ENCODE data around the gene COMP. TPM values are rescaled to one million over a fixed set of nuclear protein-coding genes. Genes with fewer than 3 reads are reported as not detected.
A peak's percentile ranks its signal among the peaks of the same experiment; 100 is the strongest.

COMP gene
- total RNA-seq, 4 donors from 2014 or later: 5.1 to 9.1 (median 6.9) TPM

DNA sequence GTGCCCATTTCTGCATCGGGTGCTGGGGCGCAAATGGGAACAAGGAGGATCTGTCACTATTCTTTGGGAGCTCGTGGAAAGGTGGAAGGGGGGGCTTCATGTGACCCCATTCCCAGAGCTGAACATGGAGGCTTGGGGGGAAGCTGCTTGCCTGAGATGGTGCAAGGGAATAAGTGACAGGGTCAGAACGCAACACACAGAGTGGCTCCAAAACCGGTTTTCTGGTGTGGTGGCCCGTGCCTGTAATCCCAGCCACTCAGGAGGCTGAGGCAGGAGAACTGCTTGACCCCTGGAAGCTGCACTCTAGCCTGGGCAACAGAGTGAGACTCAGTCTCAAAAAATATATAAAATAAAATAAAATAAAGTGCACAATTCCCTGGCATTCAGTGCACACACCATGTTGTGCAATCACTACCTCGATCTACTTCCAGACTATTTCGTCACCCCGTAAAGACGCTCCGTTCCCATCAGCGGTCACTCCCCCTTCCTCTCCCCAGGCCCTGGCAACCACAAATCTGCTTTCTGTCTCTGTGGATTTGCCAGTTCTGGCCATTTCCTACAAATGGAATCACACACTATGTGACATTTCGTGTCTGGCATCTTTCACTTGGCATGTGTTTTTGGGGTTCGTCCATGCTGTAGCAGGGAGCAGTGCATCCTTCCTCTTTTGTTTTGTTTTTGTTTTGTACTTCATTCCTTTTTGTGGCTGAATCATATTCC lies 18.2 kb upstream of the COMP start:
- DNase-seq (ENCODE audit: low spot score in 2 of 2): peak in 1 of 2 donors; percentile 88
- Histone ChIP-seq H3K9me3 (no peaks in the 10 kb centered on the region), H3K4me3 (no peak overlapping the region), H3K4me1 (peaks cover 20% of the 10 kb centered on the region), H3K27ac (peak overlapping the region; percentile 44), H3K27me3 (no peaks in the 10 kb centered on the region), H3K36me3 (no peaks in the 10 kb centered on the region)
- no peak for TF ChIP-seq EP300 (IDR thresholded peaks at IDR 0.05)
- peak in 2 of 3 donors; percentile 69 to 97 for TF ChIP-seq POLR2AphosphoS5 (IDR thresholded peaks at IDR 0.05)
- WGBS: 29% methylated on average over 14 of the region's 14 CpGs

DNA sequence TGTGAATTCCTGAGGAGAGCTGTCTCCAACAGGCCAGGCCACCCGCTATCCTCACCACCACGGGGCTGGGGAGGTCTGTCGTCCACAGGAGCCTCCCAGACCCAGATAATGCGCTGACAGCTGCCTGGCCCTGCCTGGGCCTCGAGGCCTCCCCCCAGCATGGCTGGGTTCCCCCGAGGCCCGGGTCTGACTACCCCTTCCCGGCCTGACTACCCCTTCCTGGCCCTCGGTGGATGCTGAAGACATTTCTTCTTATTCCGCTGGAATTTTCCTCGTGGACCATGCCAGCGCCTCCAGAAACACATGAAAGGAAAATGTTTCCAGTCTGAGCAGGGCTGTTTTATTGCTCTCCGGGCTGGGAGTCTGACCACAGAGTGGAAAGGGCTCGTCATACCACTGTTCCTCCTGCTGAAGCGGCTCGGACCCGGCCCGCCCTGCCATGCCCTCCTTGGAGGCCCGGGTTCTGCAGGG lies 16.8 kb upstream of the COMP start:
- no peaks in the 10 kb centered on the region for H3K9me3 ChIP-seq
- peak overlapping the region; percentile 41 for H3K27ac ChIP-seq
- H3K36me3 ChIP-seq: no peaks in the 10 kb centered on the region
- 76% methylated on average over 14 of the region's 19 CpGs for WGBS
- TF ChIP-seq, protein P1, sequence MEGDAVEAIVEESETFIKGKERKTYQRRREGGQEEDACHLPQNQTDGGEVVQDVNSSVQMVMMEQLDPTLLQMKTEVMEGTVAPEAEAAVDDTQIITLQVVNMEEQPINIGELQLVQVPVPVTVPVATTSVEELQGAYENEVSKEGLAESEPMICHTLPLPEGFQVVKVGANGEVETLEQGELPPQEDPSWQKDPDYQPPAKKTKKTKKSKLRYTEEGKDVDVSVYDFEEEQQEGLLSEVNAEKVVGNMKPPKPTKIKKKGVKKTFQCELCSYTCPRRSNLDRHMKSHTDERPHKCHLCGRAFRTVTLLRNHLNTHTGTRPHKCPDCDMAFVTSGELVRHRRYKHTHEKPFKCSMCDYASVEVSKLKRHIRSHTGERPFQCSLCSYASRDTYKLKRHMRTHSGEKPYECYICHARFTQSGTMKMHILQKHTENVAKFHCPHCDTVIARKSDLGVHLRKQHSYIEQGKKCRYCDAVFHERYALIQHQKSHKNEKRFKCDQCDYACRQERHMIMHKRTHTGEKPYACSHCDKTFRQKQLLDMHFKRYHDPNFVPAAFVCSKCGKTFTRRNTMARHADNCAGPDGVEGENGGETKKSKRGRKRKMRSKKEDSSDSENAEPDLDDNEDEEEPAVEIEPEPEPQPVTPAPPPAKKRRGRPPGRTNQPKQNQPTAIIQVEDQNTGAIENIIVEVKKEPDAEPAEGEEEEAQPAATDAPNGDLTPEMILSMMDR (IDR thresholded peaks at IDR 0.05): no peak
- no peak for TF ChIP-seq POLR2AphosphoS5 (IDR thresholded peaks at IDR 0.05)
- H3K27me3 ChIP-seq: peaks cover 3% of the 10 kb centered on the region
- H3K4me1 ChIP-seq: peaks cover 20% of the 10 kb centered on the region
- H3K4me3 ChIP-seq: no peak overlapping the region
- peak in 1 of 2 donors; percentile 74 for DNase-seq (ENCODE audit: low spot score in 2 of 2)

DNA sequence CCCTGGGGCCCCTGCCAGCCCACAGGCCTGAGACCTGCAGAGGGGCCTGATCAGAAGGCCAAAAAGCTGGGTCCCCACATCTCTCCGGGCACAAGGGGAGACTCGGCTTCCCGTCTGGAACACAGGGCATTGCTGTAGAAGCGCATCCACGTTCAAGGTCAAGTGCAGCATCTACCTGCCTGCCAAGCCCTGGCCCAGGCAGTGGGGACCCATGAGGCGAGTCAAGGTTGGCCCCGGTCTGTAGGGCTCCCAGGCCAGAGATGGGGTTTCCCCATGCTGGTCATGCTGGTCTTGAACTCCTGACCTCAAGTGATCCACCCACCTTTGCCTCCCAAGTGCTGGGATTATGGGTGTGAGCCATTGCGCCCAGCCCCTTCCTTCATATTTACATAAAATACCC lies 13.5 kb upstream of the COMP start:
- peaks cover 17% of the 10 kb centered on the region for H3K27me3 ChIP-seq
- no peak for DNase-seq (ENCODE audit: low spot score in 2 of 2)
- H3K4me3 ChIP-seq: no peak overlapping the region
- TF ChIP-seq POLR2A (IDR thresholded peaks at IDR 0.05): no peak
- no peak for TF ChIP-seq POLR2AphosphoS5 (IDR thresholded peaks at IDR 0.05)
- TF ChIP-seq EP300 (IDR thresholded peaks at IDR 0.05): no peak
- TF ChIP-seq, protein P1 (IDR thresholded peaks at IDR 0.05): no peak
- peaks cover 14% of the 10 kb centered on the region for H3K4me1 ChIP-seq
- 100% methylated on average over 1 of the region's 8 CpGs for WGBS
- no peaks in the 10 kb centered on the region for H3K36me3 ChIP-seq
- no peaks in the 10 kb centered on the region for H3K9me3 ChIP-seq
- H3K27ac ChIP-seq: no peak overlapping the region

DNA sequence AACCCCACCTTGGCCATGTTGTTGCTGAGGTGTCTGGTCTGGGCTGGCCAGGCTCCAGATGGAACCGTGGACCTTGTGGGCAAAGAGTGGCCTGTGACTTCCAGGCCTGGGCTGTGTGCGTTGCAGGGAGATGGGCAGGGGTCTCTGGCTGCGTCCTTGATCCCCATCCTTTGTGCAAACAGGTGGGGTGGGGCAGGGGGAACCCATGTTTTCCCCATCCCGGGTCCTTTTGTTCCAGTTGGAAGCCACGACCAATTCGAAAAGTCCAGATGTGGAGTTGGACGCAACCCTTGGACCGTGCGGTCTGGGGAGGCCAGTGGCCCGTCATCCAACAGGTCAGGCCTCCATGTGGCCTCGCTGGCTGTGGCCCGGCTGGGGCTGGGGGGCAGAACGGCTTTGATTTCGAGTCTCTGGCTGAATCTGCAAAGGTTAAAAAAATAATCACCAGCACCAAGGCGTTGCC lies 13.1 kb upstream of the COMP start:
- no peak overlapping the region for H3K27ac ChIP-seq
- DNase-seq (ENCODE audit: low spot score in 2 of 2): no peak
- TF ChIP-seq EP300 (IDR thresholded peaks at IDR 0.05) (no peak), POLR2AphosphoS5 (IDR thresholded peaks at IDR 0.05) (no peak), POLR2A (IDR thresholded peaks at IDR 0.05) (no peak)
- TF ChIP-seq, protein P1 (IDR thresholded peaks at IDR 0.05): no peak
- H3K4me1 ChIP-seq: peaks cover 9% of the 10 kb centered on the region
- no peaks in the 10 kb centered on the region for H3K9me3 ChIP-seq
- no peaks in the 10 kb centered on the region for H3K36me3 ChIP-seq
- H3K4me3 ChIP-seq: no peak overlapping the region
- peaks cover 17% of the 10 kb centered on the region for H3K27me3 ChIP-seq
- 93% methylated on average over 13 of the region's 15 CpGs for WGBS

DNA sequence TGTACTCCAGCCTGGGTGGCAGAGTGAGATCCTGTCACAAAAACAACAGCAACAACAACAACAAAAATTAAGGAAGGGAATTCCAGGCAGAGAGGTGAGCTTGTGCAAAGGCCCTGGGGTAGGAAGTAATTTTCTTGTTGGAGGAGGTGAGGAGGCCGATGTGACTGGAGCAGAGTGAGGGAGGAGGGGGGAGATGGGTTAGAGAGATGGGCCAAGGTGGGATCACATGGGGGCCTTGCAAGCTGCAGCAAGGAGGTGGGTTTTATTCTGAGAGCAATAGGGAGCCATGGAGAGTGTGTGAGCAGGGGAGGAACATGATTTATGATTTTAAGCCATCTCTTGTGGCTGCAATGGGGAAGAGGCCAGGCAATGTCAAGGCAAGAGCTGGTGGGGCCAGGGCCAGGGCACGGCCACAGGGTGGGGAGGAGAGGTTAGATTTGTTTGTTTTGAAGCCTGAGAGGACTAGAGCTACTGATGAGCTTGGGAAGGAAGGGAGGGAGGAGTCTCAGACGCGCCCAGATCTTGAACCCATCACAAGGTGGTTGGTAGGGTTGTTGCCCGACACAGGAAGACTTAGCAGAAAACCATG lies 12.5 kb upstream of the COMP start:
- Histone ChIP-seq H3K4me1 (peaks cover 4% of the 10 kb centered on the region), H3K4me3 (no peak overlapping the region), H3K27ac (no peak overlapping the region), H3K9me3 (no peaks in the 10 kb centered on the region), H3K27me3 (peaks cover 22% of the 10 kb centered on the region), H3K36me3 (no peaks in the 10 kb centered on the region)
- WGBS: 90% methylated on average over 5 of the region's 5 CpGs
- no peak for DNase-seq (ENCODE audit: low spot score in 2 of 2)
- no peak for TF ChIP-seq POLR2A (IDR thresholded peaks at IDR 0.05)
- TF ChIP-seq POLR2AphosphoS5 (IDR thresholded peaks at IDR 0.05): no peak
- TF ChIP-seq, protein P1 (IDR thresholded peaks at IDR 0.05): no peak
- TF ChIP-seq EP300 (IDR thresholded peaks at IDR 0.05): no peak

All from suprapubic skin (tissue), 4 donors.